ENCODE data around the gene CACNB4. TPM values are rescaled to one million over a fixed set of nuclear protein-coding genes. Genes with fewer than 3 reads are reported as not detected.

Gene CACNB4
- total RNA-seq, 2 experiments from 2014 or later = 0.14 to 0.20 TPM

DNA sequence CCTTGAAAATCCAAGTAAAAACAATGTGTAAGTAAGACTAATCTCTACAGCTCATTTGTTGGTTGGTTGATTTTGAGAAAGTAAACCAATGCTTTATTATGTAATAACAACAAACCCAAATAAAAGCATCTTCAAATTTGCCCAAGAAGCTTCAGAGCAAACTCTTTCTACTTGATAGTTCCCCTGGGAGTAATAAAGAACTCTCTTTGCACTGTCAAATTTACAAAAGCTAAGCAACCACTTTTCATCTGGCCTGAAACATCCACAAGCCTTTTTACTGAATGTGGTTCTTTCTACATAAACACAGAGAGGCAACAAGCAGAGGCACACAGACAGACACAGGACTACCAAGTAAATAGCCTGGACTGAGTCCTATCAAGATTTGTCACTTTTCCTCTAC, 28.8 kb upstream of the CACNB4 start:
- CTCF ChIA-PET = no interaction called here
- H3K27ac Mint-ChIP-seq = no peak overlapping the region

GRCh38 chr2:152126664-152127063, 27.8 kb upstream of the CACNB4 start:
- H3K27ac Mint-ChIP-seq = no peak overlapping the region
- no peaks in the 10 kb centered on the region for H3K9me3 Mint-ChIP-seq
- H3K36me3 Mint-ChIP-seq (ENCODE audit: low read depth) = peaks cover 54% of the 10 kb centered on the region
- Histone ChIP-seq H3K9me3 (ENCODE audit: control insufficient read depth in 1 of 2, insufficient read depth in 1 of 2, low read length in 2 of 2) (no peaks in the 10 kb centered on the region), H3K4me1 (ENCODE audit: insufficient read depth, low read length) (no peaks in the 10 kb centered on the region), H3K27me3 (ENCODE audit: control insufficient read depth in 1 of 2, insufficient read depth in 2 of 2, low read length in 2 of 2) (no peaks in the 10 kb centered on the region), H3K36me3 (ENCODE audit: insufficient read depth, low read length) (peaks cover 13% of the 10 kb centered on the region), H3K4me3 (ENCODE audit: low read length) (no peak overlapping the region), H3K27ac (ENCODE audit: low read depth in 1 of 2, low read length in 2 of 2) (no peak overlapping the region)
- intact Hi-C loops (cut with DNase I, micrococcal nuclease) = no loop called here
- ChIA-PET CTCF (no interaction called here), POLR2A (no interaction called here)
- DNase-seq (no peak), ATAC-seq (ENCODE audit: poor library complexity) (no peak)
- TF ChIP-seq CTCF (IDR thresholded peaks at IDR 0.05) = no peak
- no peak overlapping the region for H3K4me3 Mint-ChIP-seq
- H3K4me1 Mint-ChIP-seq (ENCODE audit: low read depth) = no peaks in the 10 kb centered on the region
- no peaks in the 10 kb centered on the region for H3K27me3 Mint-ChIP-seq

More for the DNA sequence above, 28.8 kb upstream of the CACNB4 start:
- intact Hi-C loops (cut with DNase I, micrococcal nuclease) = no loop called here
- peaks cover 57% of the 10 kb centered on the region for H3K36me3 Mint-ChIP-seq (ENCODE audit: low read depth)
- no peaks in the 10 kb centered on the region for H3K4me1 Mint-ChIP-seq (ENCODE audit: low read depth)
- no peak for TF ChIP-seq CTCF (IDR thresholded peaks at IDR 0.05)
- no peak overlapping the region for H3K4me3 ChIP-seq (ENCODE audit: low read length)
- no peak overlapping the region for H3K4me3 Mint-ChIP-seq
- DNase-seq (no peak), ATAC-seq (ENCODE audit: poor library complexity) (no peak)
- H3K4me1 ChIP-seq (ENCODE audit: insufficient read depth, low read length) = no peaks in the 10 kb centered on the region
- no peaks in the 10 kb centered on the region for H3K27me3 Mint-ChIP-seq
- H3K27ac ChIP-seq (ENCODE audit: low read depth in 1 of 2, low read length in 2 of 2) = no peak overlapping the region
- H3K27me3 ChIP-seq (ENCODE audit: control insufficient read depth in 1 of 2, insufficient read depth in 2 of 2, low read length in 2 of 2) = no peaks in the 10 kb centered on the region
- no peaks in the 10 kb centered on the region for H3K9me3 Mint-ChIP-seq
- H3K9me3 ChIP-seq (ENCODE audit: control insufficient read depth in 1 of 2, insufficient read depth in 1 of 2, low read length in 2 of 2) = no peaks in the 10 kb centered on the region
- H3K36me3 ChIP-seq (ENCODE audit: insufficient read depth, low read length) = peaks cover 11% of the 10 kb centered on the region
- POLR2A ChIA-PET = no interaction called here

DNA sequence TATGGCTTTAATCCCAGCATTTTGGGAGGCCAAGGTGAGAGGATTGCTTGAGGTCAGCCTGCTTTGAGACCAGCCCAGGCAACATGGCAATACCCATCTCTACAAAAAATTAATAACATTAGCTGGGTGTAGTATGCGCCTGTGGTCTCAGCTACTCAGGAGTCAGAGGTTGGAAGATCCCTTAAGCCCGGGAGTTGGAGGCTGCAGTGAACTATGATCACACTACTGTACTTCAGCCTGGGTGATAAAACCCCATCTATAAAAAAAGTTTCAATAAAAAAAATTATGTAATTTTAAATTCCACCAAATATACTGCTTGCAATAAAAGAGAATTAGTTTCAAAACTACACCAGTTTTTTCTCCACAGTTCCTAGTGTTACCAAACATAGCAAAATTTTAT, 23.3 kb upstream of the CACNB4 start:
- no peaks in the 10 kb centered on the region for H3K9me3 Mint-ChIP-seq
- H3K27ac Mint-ChIP-seq = no peak overlapping the region
- no peaks in the 10 kb centered on the region for H3K27me3 ChIP-seq (ENCODE audit: control insufficient read depth in 1 of 2, insufficient read depth in 2 of 2, low read length in 2 of 2)
- ATAC-seq (ENCODE audit: poor library complexity) (no peak), DNase-seq (no peak)
- H3K4me3 Mint-ChIP-seq = no peak overlapping the region
- H3K4me3 ChIP-seq (ENCODE audit: low read length) = no peak overlapping the region
- H3K4me1 Mint-ChIP-seq (ENCODE audit: low read depth) = no peaks in the 10 kb centered on the region
- H3K36me3 ChIP-seq (ENCODE audit: insufficient read depth, low read length) = peaks cover 33% of the 10 kb centered on the region
- POLR2A ChIA-PET = no interaction called here
- no peaks in the 10 kb centered on the region for H3K4me1 ChIP-seq (ENCODE audit: insufficient read depth, low read length)
- peaks cover 55% of the 10 kb centered on the region for H3K36me3 Mint-ChIP-seq (ENCODE audit: low read depth)
- CTCF ChIA-PET = no interaction called here
- no peaks in the 10 kb centered on the region for H3K9me3 ChIP-seq (ENCODE audit: control insufficient read depth in 1 of 2, insufficient read depth in 1 of 2, low read length in 2 of 2)
- intact Hi-C loops (cut with DNase I, micrococcal nuclease) = no loop called here
- TF ChIP-seq CTCF (IDR thresholded peaks at IDR 0.05) = no peak
- H3K27ac ChIP-seq (ENCODE audit: low read depth in 1 of 2, low read length in 2 of 2) = no peak overlapping the region
- no peaks in the 10 kb centered on the region for H3K27me3 Mint-ChIP-seq

Measured in CD4-positive, alpha-beta T cell (primary cell).